HepG2 (cell line): ENCODE measurements around the gene TMEM59. TPM values are rescaled to one million over a fixed set of nuclear protein-coding genes. Genes with fewer than 3 reads are reported as not detected.

ENCODE experiments used
- EHMT2 ChIP-seq: fragments of 200-600 bp; sonication (generic); IDR thresholded peaks from 2 replicates; pipeline ENCODE4 v1.7.0; 2017; ENCODE audit warnings: antibody characterized with exemption, low read depth, low read length, borderline replicate concordance
- ELF4 ChIP-seq: sonication (generic); formaldehyde crosslinking; IDR thresholded peaks from 2 replicates; pipeline ENCODE4 v1.5.0; 2020; ENCODE audit warnings: missing genetic modification reagents, mild to moderate bottlenecking, moderate library complexity, borderline replicate concordance
- MYC ChIP-seq: sonication (generic); formaldehyde crosslinking; IDR thresholded peaks from 2 replicates; pipeline ENCODE4 v1.9.0; 2021; ENCODE audit warnings: missing genetic modification reagents, borderline replicate concordance
- MYNN ChIP-seq: sonication (generic); formaldehyde crosslinking; IDR thresholded peaks from 2 replicates; pipeline ENCODE4 v1.4.0; 2020; ENCODE audit warnings: mild to moderate bottlenecking, low read depth, missing genetic modification reagents
- NCOA1 ChIP-seq: sonication (generic); formaldehyde crosslinking; IDR thresholded peaks from 2 replicates; pipeline ENCODE4 v1.9.0; 2021; ENCODE audit warnings: missing genetic modification reagents
- NFIB ChIP-seq: sonication (generic); formaldehyde crosslinking; IDR thresholded peaks from 2 replicates; pipeline ENCODE4 v1.9.0; 2021; ENCODE audit warnings: missing genetic modification reagents, mild to moderate bottlenecking, borderline replicate concordance
- PAWR ChIP-seq: sonication (generic); formaldehyde crosslinking; IDR thresholded peaks from 2 replicates; pipeline ENCODE4 v1.4.0; 2020; ENCODE audit warnings: missing genetic modification reagents, mild to moderate bottlenecking, borderline replicate concordance
- PHB2 ChIP-seq: fragments of 450-650 bp; IDR thresholded peaks from 2 replicates; pipeline ENCODE4 v1.6.1; 2018; ENCODE audit not compliant: partially characterized antibody
- RARA ChIP-seq: IDR thresholded peaks from 2 replicates; pipeline ENCODE4 v1.6.1; 2016; ENCODE audit warnings: missing genetic modification reagents, missing compliant biosample characterization
- SALL2 ChIP-seq: sonication (generic); formaldehyde crosslinking; IDR thresholded peaks from 2 replicates; pipeline ENCODE4 v1.8.1; 2023; ENCODE audit warnings: mild to moderate bottlenecking, missing genetic modification reagents, inconsistent platforms
- SAP130 ChIP-seq: IDR thresholded peaks from 2 replicates; pipeline ENCODE4 v1.6.1; 2016; ENCODE audit warnings: low read depth
- TBP ChIP-seq: sonication (generic); formaldehyde crosslinking; IDR thresholded peaks from 2 replicates; pipeline ENCODE4 v1.5.0; 2020; ENCODE audit warnings: missing genetic modification reagents
- THAP11 ChIP-seq: IDR thresholded peaks from 2 replicates; pipeline ENCODE4 v1.6.1; 2016; ENCODE audit warnings: missing biosample characterization, missing genetic modification reagents
- ZNF292 ChIP-seq: sonication (generic); formaldehyde crosslinking; IDR thresholded peaks from 2 replicates; pipeline ENCODE4 v1.8.1; 2022; ENCODE audit warnings: mild to moderate bottlenecking, low read depth, missing genetic modification reagents, borderline replicate concordance
- ZNF337 ChIP-seq: sonication (generic); formaldehyde crosslinking; IDR thresholded peaks from 2 replicates; pipeline ENCODE4 v1.5.1; 2020; ENCODE audit warnings: missing genetic modification reagents, low read depth, mild to moderate bottlenecking, borderline replicate concordance
- ZNF569 ChIP-seq: sonication (generic); formaldehyde crosslinking; IDR thresholded peaks from 2 replicates; pipeline ENCODE4 v1.5.0; 2020; ENCODE audit warnings: mild to moderate bottlenecking, missing genetic modification reagents, moderate library complexity, borderline replicate concordance
- ZNF768 ChIP-seq: sonication (generic); formaldehyde crosslinking; IDR thresholded peaks from 2 replicates; pipeline ENCODE4 v1.4.0; 2020; ENCODE audit warnings: missing genetic modification reagents
- ZNF879 ChIP-seq: sonication (generic); formaldehyde crosslinking; IDR thresholded peaks from 2 replicates; pipeline ENCODE4 v1.8.1; 2023; ENCODE audit warnings: missing genetic modification reagents
- ZSCAN20 ChIP-seq: sonication (generic); formaldehyde crosslinking; IDR thresholded peaks from 2 replicates; pipeline ENCODE4 v1.4.0; 2020; ENCODE audit warnings: missing genetic modification reagents, mild to moderate bottlenecking, borderline replicate concordance
- polyA plus RNA-seq, 8 experiments: library from polyadenylated mRNA; depleted of rRNA in 3 of 8; stranded (reverse) in 7 of 8; unstranded in 1 of 8; fragments of >200 nt; fragmentation: Illumina TruSeq in 4 of 8; extraction: Trizol in 4 of 8; gene quantifications; 2 replicates each; pipeline versions ENCODE4 v1.2.1 to v1.2.3, GENCODE V29; 2011 to 2016; ENCODE audit warnings: low read depth in 4 of 8, missing spikeins in 1 of 8, mixed read lengths in 1 of 8; ENCODE audit not compliant: insufficient read depth in 1 of 8
- total RNA-seq, 5 experiments: library from RNA; depleted of rRNA; stranded (reverse); fragments of >200 nt; fragmentation: Illumina TruSeq; extraction: Trizol; gene quantifications; 2 replicates each; pipeline ENCODE4 v1.2.3, GENCODE V29; 2016; ENCODE audit warnings: low read depth in 1 of 5
- TF ChIP-seq, protein P1 (sequence below): sonication (generic); formaldehyde crosslinking; IDR thresholded peaks from 2 replicates; pipeline ENCODE4 v1.5.1; 2020; ENCODE audit warnings: mild to moderate bottlenecking, missing genetic modification reagents, borderline replicate concordance
- TF ChIP-seq, protein P2 (sequence below): IDR thresholded peaks from 2 replicates; pipeline ENCODE4 v1.6.1; 2016; ENCODE audit warnings: missing genetic modification reagents, missing compliant biosample characterization
- TF ChIP-seq, protein P3 (sequence below): sonication (generic); formaldehyde crosslinking; IDR thresholded peaks from 2 replicates; pipeline ENCODE4 v1.5.1; 2020; ENCODE audit warnings: missing genetic modification reagents, mild to moderate bottlenecking, borderline replicate concordance
- TF ChIP-seq, protein P4 (sequence below): sonication (generic); IDR thresholded peaks from 2 replicates; pipeline ENCODE4 v1.6.1; 2016; ENCODE audit warnings: low read depth, borderline replicate concordance

Gene TMEM59
- total and polyA plus RNA-seq, 2 of the 13 experiments (the other 11 are each of a cell fraction or from before 2014, with no cell fraction given), result 147 to 363 TPM

DNA sequence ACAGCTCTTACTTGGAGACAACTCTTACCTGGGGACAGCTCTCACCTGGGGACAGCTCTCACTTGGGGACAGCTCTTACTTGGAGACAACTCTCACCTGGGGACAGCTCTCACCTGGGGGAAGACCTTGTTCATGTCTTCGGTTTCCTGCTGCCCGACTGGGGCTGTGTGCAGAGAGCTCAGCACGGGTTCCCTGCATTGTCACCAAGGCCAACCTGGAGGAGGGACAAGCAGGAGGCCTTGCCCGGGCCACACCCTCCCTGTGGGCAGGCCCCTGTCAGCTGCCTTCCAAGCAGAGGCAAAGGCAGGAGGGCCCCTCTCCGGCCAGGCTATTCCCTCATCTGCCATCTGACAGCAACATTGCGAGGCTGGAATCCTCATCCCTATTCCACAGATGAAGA lies 35.0 kb downstream of the TMEM59 start, which contains the start of gene LDLRAD1 (continued):
- TF ChIP-seq, protein P1, sequence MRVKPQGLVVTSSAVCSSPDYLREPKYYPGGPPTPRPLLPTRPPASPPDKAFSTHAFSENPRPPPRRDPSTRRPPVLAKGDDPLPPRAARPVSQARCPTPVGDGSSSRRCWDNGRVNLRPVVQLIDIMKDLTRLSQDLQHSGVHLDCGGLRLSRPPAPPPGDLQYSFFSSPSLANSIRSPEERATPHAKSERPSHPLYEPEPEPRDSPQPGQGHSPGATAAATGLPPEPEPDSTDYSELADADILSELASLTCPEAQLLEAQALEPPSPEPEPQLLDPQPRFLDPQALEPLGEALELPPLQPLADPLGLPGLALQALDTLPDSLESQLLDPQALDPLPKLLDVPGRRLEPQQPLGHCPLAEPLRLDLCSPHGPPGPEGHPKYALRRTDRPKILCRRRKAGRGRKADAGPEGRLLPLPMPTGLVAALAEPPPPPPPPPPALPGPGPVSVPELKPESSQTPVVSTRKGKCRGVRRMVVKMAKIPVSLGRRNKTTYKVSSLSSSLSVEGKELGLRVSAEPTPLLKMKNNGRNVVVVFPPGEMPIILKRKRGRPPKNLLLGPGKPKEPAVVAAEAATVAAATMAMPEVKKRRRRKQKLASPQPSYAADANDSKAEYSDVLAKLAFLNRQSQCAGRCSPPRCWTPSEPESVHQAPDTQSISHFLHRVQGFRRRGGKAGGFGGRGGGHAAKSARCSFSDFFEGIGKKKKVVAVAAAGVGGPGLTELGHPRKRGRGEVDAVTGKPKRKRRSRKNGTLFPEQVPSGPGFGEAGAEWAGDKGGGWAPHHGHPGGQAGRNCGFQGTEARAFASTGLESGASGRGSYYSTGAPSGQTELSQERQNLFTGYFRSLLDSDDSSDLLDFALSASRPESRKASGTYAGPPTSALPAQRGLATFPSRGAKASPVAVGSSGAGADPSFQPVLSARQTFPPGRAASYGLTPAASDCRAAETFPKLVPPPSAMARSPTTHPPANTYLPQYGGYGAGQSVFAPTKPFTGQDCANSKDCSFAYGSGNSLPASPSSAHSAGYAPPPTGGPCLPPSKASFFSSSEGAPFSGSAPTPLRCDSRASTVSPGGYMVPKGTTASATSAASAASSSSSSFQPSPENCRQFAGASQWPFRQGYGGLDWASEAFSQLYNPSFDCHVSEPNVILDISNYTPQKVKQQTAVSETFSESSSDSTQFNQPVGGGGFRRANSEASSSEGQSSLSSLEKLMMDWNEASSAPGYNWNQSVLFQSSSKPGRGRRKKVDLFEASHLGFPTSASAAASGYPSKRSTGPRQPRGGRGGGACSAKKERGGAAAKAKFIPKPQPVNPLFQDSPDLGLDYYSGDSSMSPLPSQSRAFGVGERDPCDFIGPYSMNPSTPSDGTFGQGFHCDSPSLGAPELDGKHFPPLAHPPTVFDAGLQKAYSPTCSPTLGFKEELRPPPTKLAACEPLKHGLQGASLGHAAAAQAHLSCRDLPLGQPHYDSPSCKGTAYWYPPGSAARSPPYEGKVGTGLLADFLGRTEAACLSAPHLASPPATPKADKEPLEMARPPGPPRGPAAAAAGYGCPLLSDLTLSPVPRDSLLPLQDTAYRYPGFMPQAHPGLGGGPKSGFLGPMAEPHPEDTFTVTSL, result no peak
- TF ChIP-seq THAP11 (CRISPR knock-in tag), result 0 out of 2 replicates have a peak, but pooled peaks have one; percentile 28
- TF ChIP-seq PAWR, result no peak
- peak; percentile 71; the same call in 1 of the 2 replicates for TF ChIP-seq SALL2 (CRISPR knock-in tag)
- no peak for TF ChIP-seq NCOA1 (CRISPR knock-in tag)
- peak; percentile 72 for TF ChIP-seq SAP130 (CRISPR knock-in tag)
- no peak for TF ChIP-seq PHB2
- no peak for TF ChIP-seq ZNF337
- no peak for TF ChIP-seq MYNN (CRISPR knock-in tag)
- no peak for TF ChIP-seq ZNF879
- TF ChIP-seq, protein P2, sequence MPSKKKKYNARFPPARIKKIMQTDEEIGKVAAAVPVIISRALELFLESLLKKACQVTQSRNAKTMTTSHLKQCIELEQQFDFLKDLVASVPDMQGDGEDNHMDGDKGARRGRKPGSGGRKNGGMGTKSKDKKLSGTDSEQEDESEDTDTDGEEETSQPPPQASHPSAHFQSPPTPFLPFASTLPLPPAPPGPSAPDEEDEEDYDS (CRISPR knock-in tag), result 0 out of 2 replicates have a peak, but pooled peaks have one; percentile 28
- TF ChIP-seq ZNF292, result peak; percentile 40; the same call in 1 of the 2 replicates
- no peak for TF ChIP-seq NFIB
- TF ChIP-seq ZNF569 (CRISPR knock-in tag), result no peak
- TF ChIP-seq TBP (CRISPR knock-in tag), result no peak
- TF ChIP-seq, protein P3, sequence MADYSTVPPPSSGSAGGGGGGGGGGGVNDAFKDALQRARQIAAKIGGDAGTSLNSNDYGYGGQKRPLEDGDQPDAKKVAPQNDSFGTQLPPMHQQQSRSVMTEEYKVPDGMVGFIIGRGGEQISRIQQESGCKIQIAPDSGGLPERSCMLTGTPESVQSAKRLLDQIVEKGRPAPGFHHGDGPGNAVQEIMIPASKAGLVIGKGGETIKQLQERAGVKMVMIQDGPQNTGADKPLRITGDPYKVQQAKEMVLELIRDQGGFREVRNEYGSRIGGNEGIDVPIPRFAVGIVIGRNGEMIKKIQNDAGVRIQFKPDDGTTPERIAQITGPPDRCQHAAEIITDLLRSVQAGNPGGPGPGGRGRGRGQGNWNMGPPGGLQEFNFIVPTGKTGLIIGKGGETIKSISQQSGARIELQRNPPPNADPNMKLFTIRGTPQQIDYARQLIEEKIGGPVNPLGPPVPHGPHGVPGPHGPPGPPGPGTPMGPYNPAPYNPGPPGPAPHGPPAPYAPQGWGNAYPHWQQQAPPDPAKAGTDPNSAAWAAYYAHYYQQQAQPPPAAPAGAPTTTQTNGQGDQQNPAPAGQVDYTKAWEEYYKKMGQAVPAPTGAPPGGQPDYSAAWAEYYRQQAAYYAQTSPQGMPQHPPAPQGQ (CRISPR knock-in tag), result no peak
- TF ChIP-seq, protein P4, sequence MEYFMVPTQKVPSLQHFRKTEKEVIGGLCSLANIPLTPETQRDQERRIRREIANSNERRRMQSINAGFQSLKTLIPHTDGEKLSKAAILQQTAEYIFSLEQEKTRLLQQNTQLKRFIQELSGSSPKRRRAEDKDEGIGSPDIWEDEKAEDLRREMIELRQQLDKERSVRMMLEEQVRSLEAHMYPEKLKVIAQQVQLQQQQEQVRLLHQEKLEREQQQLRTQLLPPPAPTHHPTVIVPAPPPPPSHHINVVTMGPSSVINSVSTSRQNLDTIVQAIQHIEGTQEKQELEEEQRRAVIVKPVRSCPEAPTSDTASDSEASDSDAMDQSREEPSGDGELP, result peak; percentile 54; the same call in 1 of the 2 replicates
- no peak for TF ChIP-seq ELF4 (CRISPR knock-in tag)
- no peak for TF ChIP-seq ZSCAN20 (CRISPR knock-in tag)
- TF ChIP-seq RARA (CRISPR knock-in tag), result 0 out of 2 replicates have a peak, but pooled peaks have one; percentile 14
- peak; percentile 28; the same call in 1 of the 2 replicates for TF ChIP-seq MYC
- TF ChIP-seq EHMT2, result no peak
- TF ChIP-seq ZNF768 (CRISPR knock-in tag), result peak; percentile 19; the same call in 1 of the 2 replicates
